HG02798 (cell line): ENCODE results near the gene NCOR1.

Experiments
- ATAC-seq: cut with Tn5 transposase; IDR thresholded peaks from one replicate; pipeline ENCODE4 v1.9.1; 2021; ENCODE audit warnings: mild to moderate bottlenecking; ENCODE audit not compliant: unreplicated experiment, poor library complexity

NCOR1 gene

DNA sequence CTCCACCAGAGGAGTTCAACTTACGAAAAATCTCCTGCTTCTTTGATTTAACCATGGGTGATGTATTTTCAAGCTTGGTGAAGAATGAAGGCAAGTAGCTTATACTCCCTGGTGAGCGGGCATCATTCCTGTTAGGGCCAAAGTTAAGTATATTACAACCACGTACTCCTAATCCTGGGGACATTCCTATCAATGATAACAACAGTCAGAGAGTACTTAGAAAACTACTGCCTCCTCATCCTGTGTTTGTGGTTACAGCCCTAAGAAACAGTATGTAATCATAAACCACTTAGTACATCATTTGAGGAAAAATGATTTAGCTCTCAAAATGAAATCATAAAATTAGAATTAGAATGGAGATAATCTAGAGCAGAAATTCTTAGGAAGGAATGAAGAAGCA lies 168.4 kb downstream of the NCOR1 start:
- ATAC-seq = no peak

DNA sequence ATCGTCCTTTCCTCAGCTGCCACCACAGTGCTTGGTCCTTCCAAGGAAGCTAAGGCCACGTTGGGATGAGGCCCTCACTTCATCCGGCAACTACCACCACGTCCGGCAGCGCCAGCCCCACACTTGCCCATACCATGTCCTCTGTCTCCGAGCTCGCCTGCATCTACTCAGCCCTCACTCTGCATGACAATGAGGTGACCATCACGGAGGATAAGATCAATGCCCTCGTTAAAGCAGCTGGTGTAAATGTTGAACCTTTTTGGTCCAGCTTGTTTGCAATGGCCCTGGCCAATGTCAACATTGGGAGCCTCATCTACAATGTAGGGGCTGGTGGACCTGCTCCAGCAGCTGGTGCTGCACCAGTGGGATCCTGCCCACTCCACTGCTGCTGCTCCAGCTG lies 170.8 kb downstream of the NCOR1 start:
- ATAC-seq = no peak

- ATAC-seq = no peak
These were observed 174.6 kb downstream of the NCOR1 start for GRCh38 chr17:16040710-16041251.

DNA sequence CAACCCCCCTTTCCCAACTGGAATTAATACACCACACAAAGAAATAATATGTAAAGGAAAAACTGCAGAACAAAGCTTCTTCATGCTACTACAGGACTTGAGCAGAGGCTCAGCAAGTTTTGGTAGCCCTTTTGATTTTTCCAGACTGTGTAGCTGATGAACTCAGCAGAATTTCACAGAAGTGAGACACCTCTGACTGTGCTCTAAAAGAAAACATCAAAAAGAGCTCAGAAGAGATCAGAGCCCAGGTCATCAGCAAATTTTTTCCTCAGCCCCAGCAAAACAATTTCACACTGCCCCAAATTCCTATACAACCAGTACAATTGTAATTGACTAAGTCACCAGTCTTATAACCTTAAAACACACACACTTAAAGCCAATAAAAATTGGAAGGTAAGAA lies 177.7 kb downstream of the NCOR1 start:
- no peak for ATAC-seq

GRCh38 chr17:16036261-16036660 lies 179.1 kb downstream of the NCOR1 start:
- ATAC-seq = no peak

DNA sequence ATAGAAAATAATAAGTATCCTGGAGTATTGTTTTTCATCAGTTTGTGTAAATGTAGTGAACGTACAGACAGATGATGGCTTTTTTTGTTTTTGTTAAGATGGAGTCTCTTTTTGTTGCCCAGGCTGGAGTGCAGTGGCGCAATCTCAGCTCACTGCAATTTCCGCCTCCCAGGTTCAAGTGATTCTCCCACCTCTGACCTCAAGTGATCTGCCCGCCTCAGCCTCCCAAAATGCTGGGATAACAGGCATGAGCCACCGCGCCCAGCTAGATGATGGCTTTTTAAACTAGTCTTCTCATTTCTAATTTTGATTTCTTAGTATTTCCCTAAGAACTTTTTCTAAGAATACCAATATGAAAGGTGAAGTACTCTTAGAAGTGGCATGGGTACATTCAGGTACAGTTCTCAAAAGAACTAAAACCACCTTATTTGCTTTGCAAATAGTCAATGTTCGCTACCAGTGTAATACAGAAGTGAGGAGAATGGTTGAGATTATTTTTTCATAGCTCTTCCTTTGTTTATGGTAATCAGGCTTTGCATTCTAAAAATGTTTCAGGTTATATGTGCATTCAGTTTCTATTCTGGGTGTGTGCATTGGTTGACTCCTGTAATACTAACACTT lies 181.5 kb downstream of the NCOR1 start:
- no peak for ATAC-seq

DNA sequence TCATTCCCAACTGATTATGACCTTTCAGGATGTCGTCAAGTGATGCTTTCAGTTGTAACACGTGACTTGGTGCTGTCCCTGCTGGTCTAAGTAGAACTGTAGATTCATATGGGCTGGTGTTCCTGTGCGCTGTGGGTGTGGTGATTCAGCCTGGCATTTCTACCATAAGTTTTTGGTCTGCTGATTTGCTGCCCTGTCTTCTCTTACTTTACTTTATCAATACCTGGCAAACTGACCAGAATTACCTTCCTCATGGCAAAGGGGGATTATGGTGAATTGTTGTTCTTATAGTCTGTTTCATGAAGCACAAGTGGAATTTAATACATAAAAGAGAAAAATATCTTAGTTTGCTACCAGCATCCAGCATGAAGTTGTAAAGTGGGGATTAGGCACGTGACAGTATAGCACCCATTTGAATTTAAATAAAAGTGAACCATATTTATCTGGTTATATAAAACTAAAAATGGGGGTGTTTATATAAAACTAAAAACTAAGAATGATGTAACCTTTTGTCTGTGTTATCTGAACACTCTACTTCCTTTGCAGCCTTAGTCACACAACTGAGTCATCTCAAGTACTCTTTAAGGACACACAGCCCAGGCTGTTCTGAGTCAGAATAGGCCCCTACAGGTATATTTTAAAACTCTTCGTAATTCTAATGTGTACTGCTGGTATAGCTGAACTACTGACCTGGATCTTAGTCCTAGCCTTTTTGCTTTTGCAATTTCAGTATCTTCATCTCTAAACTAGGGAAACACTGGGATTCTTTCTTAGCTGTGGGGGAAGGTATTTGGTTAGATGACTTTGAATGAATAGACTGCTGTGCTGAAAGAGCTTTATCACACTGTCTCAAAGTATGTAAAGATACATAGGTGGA lies 187.4 kb downstream of the NCOR1 start:
- ATAC-seq = peak; percentile 80

DNA sequence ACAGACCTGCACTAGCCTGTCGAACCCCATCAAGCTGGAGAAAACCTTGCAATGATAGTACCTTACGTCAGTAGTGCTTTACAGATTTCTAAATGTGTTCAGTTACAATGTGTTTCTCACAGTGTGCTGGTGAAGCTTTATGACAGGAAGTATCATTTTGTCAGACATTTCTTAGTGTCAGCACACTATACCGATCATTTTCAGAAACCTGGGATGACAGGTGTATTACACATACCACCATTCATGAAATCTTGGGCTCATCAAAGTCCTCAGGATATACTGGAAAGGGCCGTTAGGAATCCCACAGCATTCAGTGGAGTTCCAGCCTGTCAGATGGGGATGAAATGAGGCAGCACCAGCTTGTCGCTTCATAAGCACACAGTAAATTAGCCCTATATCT lies 188.4 kb downstream of the NCOR1 start:
- ATAC-seq = no peak

- no peak for ATAC-seq
These were observed 190.1 kb downstream of the NCOR1 start for GRCh38 chr17:16025202-16025601.

DNA sequence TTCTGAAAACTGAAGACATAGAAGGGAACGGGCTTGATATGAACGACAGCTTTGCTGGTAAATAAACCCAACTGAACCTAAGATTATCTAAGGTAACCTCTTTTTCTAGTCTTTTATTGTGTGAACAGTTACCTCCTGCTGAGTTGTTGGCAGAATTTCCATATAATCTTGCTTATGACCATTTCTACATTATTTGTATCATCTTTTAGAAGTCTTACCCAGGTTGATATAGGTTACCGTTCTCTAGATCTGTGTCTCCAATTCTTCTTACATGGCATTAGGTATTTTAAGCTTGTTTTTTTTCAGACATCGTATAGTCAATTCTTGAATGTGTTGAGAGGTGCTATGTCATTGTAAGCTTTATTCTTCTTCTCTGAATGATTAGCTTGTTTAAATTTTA lies 191.5 kb downstream of the NCOR1 start:
- ATAC-seq = no peak

- no peak for ATAC-seq
These were observed 196.0 kb downstream of the NCOR1 start for GRCh38 chr17:16019347-16019746.

DNA sequence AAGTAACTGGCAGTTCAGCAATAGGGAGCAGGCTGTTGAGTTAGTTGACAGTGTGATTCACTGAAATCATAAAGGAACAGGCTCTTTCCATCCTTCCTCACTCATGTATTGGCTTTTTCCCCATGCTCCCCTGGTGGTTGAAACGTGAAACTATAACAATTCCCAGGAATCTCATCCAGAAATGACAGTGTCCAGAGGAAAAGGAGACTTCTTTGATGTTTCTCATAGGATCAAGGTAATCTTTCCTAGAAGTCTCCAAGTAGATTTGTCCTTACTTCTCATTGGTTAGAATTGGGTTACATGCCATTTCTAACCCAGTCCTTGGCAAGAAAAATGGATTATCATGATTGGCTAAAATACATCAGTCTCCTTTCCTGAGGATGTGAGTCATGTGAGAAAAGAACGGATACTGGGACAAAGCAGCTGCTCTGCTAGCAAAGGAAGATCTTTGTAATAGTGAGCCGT lies 201.4 kb downstream of the NCOR1 start:
- ATAC-seq = no peak

GRCh38 chr17:16007439-16007838 lies 207.9 kb downstream of the NCOR1 start:
- ATAC-seq = no peak

DNA sequence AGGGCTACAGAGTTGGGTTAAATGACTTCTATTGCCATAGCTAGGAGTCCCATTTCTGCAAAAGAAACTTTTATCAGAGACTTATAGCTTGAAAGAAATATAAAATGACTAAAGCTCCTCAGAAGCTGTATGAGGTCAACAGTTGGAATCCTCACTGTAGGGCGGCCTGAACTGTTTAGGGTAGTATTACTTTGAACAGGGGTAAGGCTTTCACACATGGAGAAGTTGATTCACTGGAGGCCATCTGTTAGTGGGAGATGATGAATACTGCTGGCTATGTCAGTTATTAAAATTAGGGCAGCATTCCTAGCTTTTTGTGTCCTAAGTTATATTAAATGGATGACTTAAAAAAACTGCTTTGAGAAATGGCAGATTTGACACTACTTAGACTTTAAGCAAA lies 209.7 kb downstream of the NCOR1 start:
- ATAC-seq = no peak

DNA sequence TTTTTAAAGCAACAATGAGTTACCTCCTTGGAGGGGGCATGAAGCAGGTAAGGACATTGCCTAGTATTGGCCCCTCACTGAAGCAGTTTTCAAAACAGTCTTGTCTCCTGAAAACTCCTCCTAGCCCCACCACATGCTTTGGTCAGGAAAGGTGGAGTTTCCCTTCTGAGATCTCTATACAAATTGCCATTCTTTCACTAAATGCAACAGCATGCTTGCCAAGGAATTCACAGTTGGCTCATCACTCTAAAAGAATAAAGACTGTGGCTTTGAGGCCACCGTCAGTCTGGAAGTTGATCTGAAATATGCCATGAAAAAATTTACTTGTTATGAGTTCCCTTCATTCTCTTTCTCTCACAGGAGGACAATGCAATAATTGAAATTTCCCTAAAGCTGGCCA lies 211.5 kb downstream of the NCOR1 start:
- no peak for ATAC-seq

- no peak for ATAC-seq
These were observed 212.6 kb downstream of the NCOR1 start for GRCh38 chr17:16002708-16003260.

- no peak for ATAC-seq
These were observed 214.0 kb downstream of the NCOR1 start for GRCh38 chr17:16001226-16001897.

DNA sequence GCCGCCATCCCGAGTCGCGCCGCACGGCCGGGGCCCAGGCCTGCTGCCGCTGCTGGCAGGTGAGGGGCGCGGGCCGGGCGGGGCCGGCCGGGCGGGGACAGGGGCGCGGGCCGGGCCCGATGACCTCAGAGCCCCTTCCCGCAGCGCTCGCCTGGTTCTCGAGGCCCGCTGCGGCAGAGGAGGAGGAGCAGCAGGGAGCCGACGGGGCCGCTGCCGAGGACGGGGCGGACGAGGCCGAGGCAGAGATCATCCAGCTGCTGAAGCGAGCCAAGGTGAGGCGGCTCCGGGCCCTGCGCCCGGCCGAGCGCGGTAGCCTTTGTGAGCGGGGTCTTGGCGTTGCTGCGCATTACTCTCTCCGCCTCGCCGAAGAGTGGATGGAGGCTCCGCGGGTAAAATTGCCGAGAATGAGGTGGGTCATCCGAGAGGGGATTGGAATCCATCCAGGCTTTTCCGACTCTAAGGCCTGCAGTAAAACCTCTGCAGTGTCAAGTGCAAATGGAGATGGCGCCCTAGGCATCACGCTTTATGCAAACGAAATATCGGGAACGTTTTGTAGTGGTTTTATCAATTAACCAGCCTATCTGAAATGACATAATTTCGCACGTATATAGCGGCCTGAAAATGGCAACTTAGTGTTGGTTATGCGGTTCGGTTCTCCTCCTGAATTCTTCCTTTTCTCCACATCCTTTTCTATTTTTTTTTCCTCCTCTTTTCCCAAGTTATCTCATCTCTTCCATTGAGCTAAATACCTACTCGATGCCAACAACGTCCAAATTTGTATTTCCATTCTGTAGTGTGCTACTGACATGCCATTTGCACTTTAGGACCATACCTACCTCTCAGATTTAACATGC lies 215.1 kb downstream of the NCOR1 start:
- ATAC-seq = peak; percentile 25

DNA sequence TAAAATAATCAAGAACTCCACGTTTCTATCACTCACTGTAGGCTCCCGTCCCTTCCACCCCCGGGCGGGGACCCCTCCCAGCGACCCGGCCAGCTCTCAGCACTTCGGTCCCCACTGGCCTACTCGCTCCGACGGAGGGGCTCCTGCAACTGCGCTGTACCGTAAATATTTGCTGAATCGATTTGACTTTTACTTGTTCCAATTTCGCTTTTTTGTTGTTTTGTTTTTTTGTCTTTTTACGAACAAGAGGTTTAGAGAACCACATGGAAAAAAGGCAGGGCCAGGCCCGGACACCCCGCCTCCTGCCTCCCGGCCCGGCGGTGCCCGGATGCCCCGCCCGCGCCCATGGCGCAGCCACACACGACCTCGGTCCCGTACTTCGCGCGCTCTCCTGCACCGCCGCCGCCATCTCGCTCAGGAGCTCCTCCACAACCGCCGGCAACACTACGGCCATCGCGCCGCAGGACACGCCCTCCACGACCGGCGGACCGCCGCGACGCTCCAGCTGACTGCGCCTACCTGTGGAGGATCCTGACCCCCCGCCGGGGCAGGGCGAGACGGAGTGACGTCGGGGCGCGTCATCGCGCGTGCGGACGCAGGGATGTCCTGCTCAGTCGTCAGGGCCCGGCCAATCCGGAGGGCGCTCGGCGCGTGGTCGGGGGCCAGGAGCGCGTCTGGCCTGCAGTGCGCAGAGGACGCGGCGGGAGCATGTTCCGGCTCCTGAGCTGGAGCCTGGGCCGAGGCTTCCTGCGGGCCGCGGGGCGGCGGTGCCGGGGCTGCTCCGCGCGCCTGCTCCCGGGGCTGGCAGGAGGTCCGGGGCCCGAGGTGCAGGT lies 216.0 kb downstream of the NCOR1 start, which contains the start of the genes TTC19 and ZSWIM7:
Gene TTC19, plus strand, starts transcription at position 684 of the 833 bp plus-strand sequence. Its CDS starts 25 bp downstream, at position 709.
Gene ZSWIM7, minus strand, starts transcription at position 564 of the 833 bp plus-strand sequence. Its CDS starts 110 bp downstream, at position 454.
- ATAC-seq = peak; percentile 95
